ENCODE results near the gene CD52.

The CD52 gene

GRCh38 chr1:26335774-26336476 lies 18.2 kb downstream of the CD52 start:
- DNase-seq: no peak

- no peak for DNase-seq
Observed at GRCh38 chr1:26336477-26337205, 18.9 kb downstream of the CD52 start.

- no peak for DNase-seq
Observed at GRCh38 chr1:26337206-26337535, 19.4 kb downstream of the CD52 start.

- no peak for DNase-seq
Observed at GRCh38 chr1:26337625-26338024, 19.9 kb downstream of the CD52 start.

- DNase-seq: no peak
Observed at GRCh38 chr1:26338670-26339069, 20.9 kb downstream of the CD52 start.

- no peak for DNase-seq
Observed at GRCh38 chr1:26340047-26340481, 22.3 kb downstream of the CD52 start.

GRCh38 chr1:26344147-26344920 lies 26.6 kb downstream of the CD52 start:
- no peak for DNase-seq

GRCh38 chr1:26345718-26346117 lies 28.0 kb downstream of the CD52 start:
- DNase-seq: no peak

GRCh38 chr1:26346274-26347033 lies 28.7 kb downstream of the CD52 start:
- no peak for DNase-seq

- no peak for DNase-seq
Observed at GRCh38 chr1:26349188-26349876, 31.6 kb downstream of the CD52 start.

- no peak for DNase-seq
Observed at GRCh38 chr1:26349877-26350244, 32.1 kb downstream of the CD52 start.

- no peak for DNase-seq
Observed at GRCh38 chr1:26350343-26350700, 32.6 kb downstream of the CD52 start.

- DNase-seq: no peak
Observed at GRCh38 chr1:26350701-26351589, 33.2 kb downstream of the CD52 start.

- DNase-seq: no peak
Observed at GRCh38 chr1:26351590-26352337, 34.0 kb downstream of the CD52 start.

- DNase-seq: no peak
Observed at GRCh38 chr1:26352338-26352679, 34.6 kb downstream of the CD52 start.

- DNase-seq: no peak
Observed at GRCh38 chr1:26353210-26353859, 35.6 kb downstream of the CD52 start.

- no peak for DNase-seq
Observed at GRCh38 chr1:26353976-26354820, 36.4 kb downstream of the CD52 start, which contains the start of gene CRYBG2. TSS of gene CRYBG2 (minus strand) at chr1:26354130. CDS start at chr1:26346657, 7,473 bp downstream.

GRCh38 chr1:26354972-26355371 lies 37.2 kb downstream of the CD52 start:
- no peak for DNase-seq

GRCh38 chr1:26356106-26356505 lies 38.3 kb downstream of the CD52 start:
- DNase-seq: no peak
